Activated B cell treated with CpG ODN at 0.5 μM for 24 hours (primary cell): ENCODE data around the gene KCNQ2. TPM values are rescaled to one million over a fixed set of nuclear protein-coding genes. Genes with fewer than 3 reads are reported as not detected.

Experiments used
- ATAC-seq: fragments of 200-7000 bp; cut with Tn5 transposase; one replicate; pipeline ENCODE4 v1.10.0; 2021; ENCODE audit warnings: low read depth, mild to moderate bottlenecking, moderate library complexity
- CTCF ChIA-PET: fragments of 350-600 bp; sonication (Branson Sonifier 250); formaldehyde crosslinking; loops from one replicate; lab custom pipeline; 2021; ENCODE audit warnings: antibody characterized with exemption; lab: Charles Lee
- POLR2A ChIA-PET: fragments of 350-600 bp; sonication (Branson Sonifier 250); formaldehyde crosslinking; loops from one replicate; lab custom pipeline; 2021; ENCODE audit warnings: antibody characterized with exemption; lab: Charles Lee
- DNase-seq: peaks from one replicate; pipeline ENCODE4 v3.0.0; 2022
- H3K27ac Mint-ChIP-seq: one replicate; pipeline ENCODE4 v1.8.0; 2020; ENCODE audit warnings: mixed read lengths
- H3K27me3 Mint-ChIP-seq: one replicate; pipeline ENCODE4 v1.8.0; 2021; ENCODE audit warnings: mixed read lengths
- H3K36me3 Mint-ChIP-seq: one replicate; pipeline ENCODE4 v1.8.0; 2021; ENCODE audit warnings: low read depth, mixed read lengths
- H3K4me1 Mint-ChIP-seq: one replicate; pipeline ENCODE4 v1.8.0; 2021; ENCODE audit warnings: mixed read lengths
- H3K4me3 Mint-ChIP-seq: one replicate; pipeline ENCODE4 v1.8.0; 2020; ENCODE audit warnings: mild to moderate bottlenecking, mixed read lengths
- H3K9me3 Mint-ChIP-seq: one replicate; pipeline ENCODE4 v1.8.0; 2020; ENCODE audit warnings: mixed read lengths
- CTCF ChIP-seq: fragments of 200-600 bp; IDR thresholded peaks from one replicate; pipeline ENCODE4 v1.8.0; 2022; ENCODE audit warnings: antibody characterized with exemption, mild to moderate bottlenecking
- intact Hi-C: fragments of 100-400 bp; cut with micrococcal nuclease; formaldehyde crosslinking; loops from one replicate; pipeline ENCODE4 v1.15.1; 2024
- total RNA-seq: library from RNA; stranded (reverse); gene quantifications from 2 replicates; pipeline ENCODE4 v1.2.3, GENCODE V29; 2022

KCNQ2 gene
- total RNA-seq, 1 donor from 2014 or later: not detected

- POLR2A ChIA-PET: no interaction called here
- ATAC-seq (no peak), DNase-seq (no peak)
- Mint-ChIP-seq H3K4me3 (no peak overlapping the region), H3K27me3 (peaks cover 8% of the 10 kb centered on the region), H3K27ac (no peak overlapping the region), H3K36me3 (no peaks in the 10 kb centered on the region), H3K9me3 (no peaks in the 10 kb centered on the region), H3K4me1 (peaks cover 12% of the 10 kb centered on the region)
- intact Hi-C loops: no loop called here
- no peak for TF ChIP-seq CTCF
- CTCF ChIA-PET: no interaction called here
Observed at GRCh38 chr20:63432577-63433325, 39.7 kb downstream of the KCNQ2 start.

- ATAC-seq: no peak
- intact Hi-C loops: no loop called here
Observed at GRCh38 chr20:63431944-63432343, 40.5 kb downstream of the KCNQ2 start.

GRCh38 chr20:63430891-63431290 lies 41.6 kb downstream of the KCNQ2 start:
- no peak overlapping the region for H3K4me3 Mint-ChIP-seq
- ChIA-PET CTCF (no interaction called here), POLR2A (no interaction called here)
- peaks cover 12% of the 10 kb centered on the region for H3K4me1 Mint-ChIP-seq
- no peak overlapping the region for H3K27ac Mint-ChIP-seq
- H3K9me3 Mint-ChIP-seq: no peaks in the 10 kb centered on the region
- intact Hi-C loops: no loop called here
- ATAC-seq: no peak
- H3K27me3 Mint-ChIP-seq: peaks cover 4% of the 10 kb centered on the region
- DNase-seq: no peak
- H3K36me3 Mint-ChIP-seq: no peaks in the 10 kb centered on the region
- TF ChIP-seq CTCF: no peak

More at GRCh38 chr20:63431944-63432343, 40.5 kb downstream of the KCNQ2 start:
- no peaks in the 10 kb centered on the region for H3K9me3 Mint-ChIP-seq
- peaks cover 5% of the 10 kb centered on the region for H3K27me3 Mint-ChIP-seq
- H3K27ac Mint-ChIP-seq: no peak overlapping the region
- no peak overlapping the region for H3K4me3 Mint-ChIP-seq
- H3K4me1 Mint-ChIP-seq: peaks cover 12% of the 10 kb centered on the region
- no peak for TF ChIP-seq CTCF
- H3K36me3 Mint-ChIP-seq: no peaks in the 10 kb centered on the region
- POLR2A ChIA-PET: no interaction called here
- DNase-seq: no peak
- CTCF ChIA-PET: no interaction called here

- DNase-seq (no peak), ATAC-seq (no peak)
- ChIA-PET CTCF (no interaction called here), POLR2A (no interaction called here)
- Mint-ChIP-seq H3K27ac (no peak overlapping the region), H3K27me3 (peaks cover 4% of the 10 kb centered on the region), H3K36me3 (no peaks in the 10 kb centered on the region), H3K4me3 (no peak overlapping the region), H3K9me3 (no peaks in the 10 kb centered on the region), H3K4me1 (peaks cover 10% of the 10 kb centered on the region)
- intact Hi-C loops: no loop called here
- no peak for TF ChIP-seq CTCF
Observed at GRCh38 chr20:63429992-63430391, 42.5 kb downstream of the KCNQ2 start.

- Mint-ChIP-seq H3K36me3 (no peaks in the 10 kb centered on the region), H3K27ac (no peak overlapping the region), H3K4me3 (no peak overlapping the region), H3K27me3 (no peaks in the 10 kb centered on the region), H3K4me1 (peaks cover 6% of the 10 kb centered on the region), H3K9me3 (no peaks in the 10 kb centered on the region)
- no peak for ATAC-seq
- ChIA-PET POLR2A (no interaction called here), CTCF (no interaction called here)
- no peak for DNase-seq
- TF ChIP-seq CTCF: no peak
- intact Hi-C loops: no loop called here
Observed at GRCh38 chr20:63428906-63429575, 43.4 kb downstream of the KCNQ2 start.
